Amygdala (tissue), 56 donors: Measurements from ENCODE around the gene HLA-B.
"Not testable (repeated sequence)": the region's sequence is repeated elsewhere in the genome, so short reads cannot be mapped to it uniquely, and the experiment has no call there.

Source experiments
- DNase-seq, 56 donors: peaks; one replicate each; lab custom pipeline; 2025; lab: John Stamatoyannopoulos, UW

HLA-B gene

DNA sequence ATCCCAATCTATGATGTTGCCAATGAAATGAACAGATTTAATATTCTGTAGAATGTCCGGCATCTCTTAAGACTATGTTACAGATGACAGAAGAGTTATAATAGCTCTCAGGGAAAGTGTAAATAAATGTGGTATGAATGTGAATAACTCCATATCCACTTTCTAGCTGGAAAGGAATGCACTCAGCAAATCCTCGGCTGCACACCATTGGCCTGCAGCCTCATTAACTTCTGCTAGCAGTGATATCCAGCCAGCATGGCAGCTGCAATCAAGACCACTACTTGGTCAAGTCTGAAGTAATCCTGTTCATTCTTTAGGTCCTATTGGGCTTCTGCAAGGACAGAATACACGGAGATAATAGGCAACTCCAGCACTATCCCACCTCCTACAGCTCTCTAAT, 29.1 kb upstream of the HLA-B start:
- no peak for DNase-seq

DNA sequence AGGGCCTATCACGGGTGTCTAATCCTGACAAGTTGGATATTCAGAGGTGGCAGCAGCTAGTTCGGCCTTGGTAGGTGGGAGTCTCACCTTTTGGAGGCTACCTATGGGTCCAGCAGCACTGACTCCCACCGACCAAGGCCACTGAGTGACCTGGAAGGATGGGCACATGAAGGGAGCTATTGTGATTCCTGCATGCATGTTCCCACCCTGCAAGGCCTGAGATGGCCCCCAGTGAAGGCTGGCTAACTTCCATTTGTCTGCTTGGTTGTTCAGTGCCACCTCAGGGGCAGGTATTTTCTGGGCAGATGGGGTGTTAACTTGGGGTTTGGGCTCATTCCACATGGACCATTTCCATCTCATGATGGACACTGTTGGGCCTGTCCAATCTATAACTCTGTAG, 28.1 kb upstream of the HLA-B start:
- DNase-seq = no peak

- DNase-seq = no peak
Measured at GRCh38 chr6:31383149-31383548, 26.2 kb upstream of the HLA-B start.

DNA sequence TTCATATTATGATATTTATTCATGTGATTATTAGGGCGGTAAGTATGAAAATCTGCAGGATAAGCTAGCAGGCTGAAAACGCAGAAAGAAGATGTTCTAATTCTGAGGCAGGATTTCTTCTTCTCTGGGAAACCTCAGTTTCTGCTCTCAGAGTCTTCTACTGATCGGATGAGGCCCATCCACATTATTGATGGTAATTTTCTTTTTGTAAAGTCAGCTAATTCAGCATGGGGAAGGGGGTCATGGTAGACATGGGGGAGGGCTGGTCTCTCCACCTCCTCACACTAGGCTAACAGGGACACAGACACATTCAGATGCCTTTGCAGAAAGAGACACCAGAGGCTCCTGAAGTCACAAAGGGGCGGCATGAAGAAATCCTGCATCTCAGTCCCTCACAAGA, 24.7 kb upstream of the HLA-B start:
- DNase-seq = no peak

DNA sequence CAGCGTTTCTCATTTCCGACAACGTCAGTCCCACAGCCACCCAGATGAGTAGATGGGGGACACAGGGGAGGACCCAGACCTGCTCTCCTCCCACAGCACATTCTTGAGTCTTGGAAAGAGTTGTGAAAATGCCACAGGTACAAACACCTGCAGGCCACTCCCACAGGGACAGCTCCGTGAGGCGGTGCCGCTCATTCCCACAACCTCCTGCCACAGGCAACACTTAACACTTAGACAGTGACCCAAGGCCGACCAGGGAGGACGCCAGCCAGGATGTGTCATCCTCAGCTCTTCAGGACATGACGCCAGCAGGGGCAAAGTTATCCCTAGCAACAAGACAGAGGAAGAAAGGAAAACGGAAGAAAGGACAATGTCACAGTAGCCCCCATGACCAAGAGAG, 22.9 kb upstream of the HLA-B start:
- DNase-seq = no peak

DNA sequence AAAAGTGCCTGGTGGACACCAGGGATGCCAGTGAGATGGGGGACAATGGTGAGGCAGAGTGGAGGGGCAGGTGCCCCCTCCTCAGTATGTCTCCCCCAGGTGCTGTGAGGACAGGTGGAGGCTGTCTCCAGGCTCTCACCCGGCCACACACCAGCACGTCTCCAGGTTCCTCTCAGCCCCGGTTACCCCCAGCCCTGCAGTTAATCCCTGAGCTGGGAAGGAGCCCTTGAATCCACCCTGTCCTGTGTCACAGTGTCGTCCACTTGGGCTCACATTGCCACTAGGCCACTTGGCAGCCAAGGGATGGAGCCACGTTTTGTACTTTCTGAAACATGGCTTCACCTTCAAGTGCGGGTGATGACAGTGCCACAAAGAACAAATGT, 21.7 kb upstream of the HLA-B start:
- no peak for DNase-seq

DNA sequence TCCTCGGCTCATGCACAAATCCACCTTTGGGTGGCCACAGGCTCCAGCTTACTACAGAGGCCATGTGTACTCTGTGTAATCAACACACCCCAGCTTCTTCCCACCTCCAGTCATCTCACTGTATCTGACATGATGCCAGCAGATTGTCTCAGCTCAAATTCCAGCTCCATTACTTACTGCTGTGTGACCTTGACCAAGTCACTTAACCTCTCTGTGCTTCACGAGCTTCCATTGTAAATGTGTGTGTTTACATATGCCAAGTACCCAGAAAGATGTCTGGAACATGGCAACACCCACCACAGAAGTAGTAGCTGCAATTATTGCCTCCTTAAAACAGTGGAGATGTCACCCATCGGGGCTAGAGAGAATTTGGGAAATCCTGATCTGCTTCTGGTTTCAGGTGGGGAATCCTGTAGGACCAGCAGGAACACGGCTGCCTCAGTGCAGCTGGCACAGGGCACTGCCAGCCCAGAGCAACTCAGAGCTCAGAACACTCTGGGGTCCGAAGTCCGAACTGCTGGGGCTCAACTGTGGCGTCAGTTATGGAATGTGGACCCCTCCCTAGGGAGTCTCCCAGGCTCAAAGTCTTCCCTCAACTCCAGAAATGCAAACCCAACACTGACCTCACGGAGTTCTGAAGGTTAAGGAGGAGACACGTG, 21.2 kb upstream of the HLA-B start:
- DNase-seq = no peak

- DNase-seq = no peak
Measured at GRCh38 chr6:31377029-31377428, 20.1 kb upstream of the HLA-B start.

DNA sequence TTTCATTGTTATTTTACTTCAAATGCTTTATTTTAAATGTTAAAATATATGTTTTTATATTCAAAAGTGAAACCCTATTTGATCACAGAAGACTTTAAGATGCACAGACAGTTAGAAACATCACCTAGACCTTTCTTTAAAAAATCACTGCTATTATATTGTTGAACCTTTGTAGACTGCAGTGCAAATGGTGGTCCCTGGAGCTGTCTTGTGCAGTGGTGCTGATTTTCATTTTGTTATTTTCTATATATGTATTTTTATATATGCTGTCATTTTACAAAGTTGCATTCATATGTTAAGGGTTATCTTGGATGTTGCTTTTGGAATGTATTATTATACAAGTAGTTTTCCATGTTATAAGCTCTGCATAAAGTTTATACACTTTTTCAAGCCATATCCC, 18.7 kb upstream of the HLA-B start:
- no peak for DNase-seq

- not testable (repeated sequence) for DNase-seq
Measured at GRCh38 chr6:31374118-31374517, 17.1 kb upstream of the HLA-B start.

- DNase-seq = no peak
Measured at GRCh38 chr6:31368461-31368860, 11.5 kb upstream of the HLA-B start.

- DNase-seq = peak in 55 of 56 donors; percentile 11 to 91 (median 69)
Measured at GRCh38 chr6:31366693-31367470, 9.9 kb upstream of the HLA-B start.

GRCh38 chr6:31365864-31366263, 8.9 kb upstream of the HLA-B start:
- no peak for DNase-seq

GRCh38 chr6:31363811-31364210, 6.8 kb upstream of the HLA-B start:
- DNase-seq = no peak

DNA sequence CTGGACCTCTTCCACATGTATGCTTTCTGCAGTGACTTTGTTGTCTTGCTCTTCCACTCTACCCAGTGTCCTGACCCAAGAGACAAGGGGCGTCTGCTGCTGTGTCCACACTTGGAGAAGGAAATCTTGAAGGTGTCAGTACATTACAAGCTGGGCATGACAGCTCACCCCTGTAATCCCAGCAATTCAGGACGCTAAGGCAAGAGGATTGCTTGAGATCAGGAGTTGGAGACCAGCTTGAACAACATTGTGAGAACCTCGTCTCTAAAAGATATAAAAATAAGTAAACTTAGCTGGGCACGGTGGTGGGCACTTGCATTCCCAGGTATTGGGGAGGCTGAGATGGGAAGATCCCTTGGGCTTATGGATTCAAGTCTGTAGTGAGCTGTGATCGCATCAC, 5.8 kb upstream of the HLA-B start:
- no peak for DNase-seq

GRCh38 chr6:31359581-31359980, 2.6 kb upstream of the HLA-B start:
- no peak for DNase-seq

GRCh38 chr6:31358302-31358701, 1.3 kb upstream of the HLA-B start:
- no peak for DNase-seq

- DNase-seq = no peak
Measured at GRCh38 chr6:31357886-31358285, 907 bp upstream of the HLA-B start.

DNA sequence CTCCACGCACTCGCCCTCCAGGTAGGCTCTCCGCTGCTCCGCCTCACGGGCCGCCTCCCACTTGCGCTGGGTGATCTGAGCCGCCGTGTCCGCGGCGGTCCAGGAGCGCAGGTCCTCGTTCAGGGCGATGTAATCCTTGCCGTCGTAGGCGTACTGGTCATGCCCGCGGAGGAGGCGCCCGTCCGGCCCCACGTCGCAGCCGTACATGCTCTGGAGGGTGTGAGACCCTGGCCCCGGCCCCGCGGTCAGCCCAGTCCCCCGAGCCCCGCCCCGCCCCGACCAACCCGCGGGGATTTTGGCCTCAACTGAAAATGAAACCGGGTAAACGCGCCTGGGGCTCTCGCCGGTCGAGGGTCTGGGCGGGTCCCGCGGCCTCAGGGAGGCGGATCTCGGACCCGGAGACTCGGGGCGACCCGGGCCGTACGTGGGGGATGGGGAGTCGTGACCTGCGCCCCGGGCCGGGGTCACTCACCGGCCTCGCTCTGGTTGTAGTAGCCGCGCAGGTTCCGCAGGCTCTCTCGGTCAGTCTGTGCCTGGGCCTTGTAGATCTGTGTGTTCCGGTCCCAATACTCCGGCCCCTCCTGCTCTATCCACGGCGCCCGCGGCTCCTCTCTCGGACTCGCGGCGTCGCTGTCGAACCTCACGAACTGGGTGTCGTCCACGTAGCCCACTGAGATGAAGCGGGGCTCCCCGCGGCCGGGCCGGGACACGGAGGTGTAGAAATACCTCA, 598 bp downstream of the HLA-B start:
- peak in 4 of 56 donors; percentile 1 to 41 (median 14) for DNase-seq

- DNase-seq = no peak
Measured at GRCh38 chr6:31355583-31355948, 1.4 kb downstream of the HLA-B start.

DNA sequence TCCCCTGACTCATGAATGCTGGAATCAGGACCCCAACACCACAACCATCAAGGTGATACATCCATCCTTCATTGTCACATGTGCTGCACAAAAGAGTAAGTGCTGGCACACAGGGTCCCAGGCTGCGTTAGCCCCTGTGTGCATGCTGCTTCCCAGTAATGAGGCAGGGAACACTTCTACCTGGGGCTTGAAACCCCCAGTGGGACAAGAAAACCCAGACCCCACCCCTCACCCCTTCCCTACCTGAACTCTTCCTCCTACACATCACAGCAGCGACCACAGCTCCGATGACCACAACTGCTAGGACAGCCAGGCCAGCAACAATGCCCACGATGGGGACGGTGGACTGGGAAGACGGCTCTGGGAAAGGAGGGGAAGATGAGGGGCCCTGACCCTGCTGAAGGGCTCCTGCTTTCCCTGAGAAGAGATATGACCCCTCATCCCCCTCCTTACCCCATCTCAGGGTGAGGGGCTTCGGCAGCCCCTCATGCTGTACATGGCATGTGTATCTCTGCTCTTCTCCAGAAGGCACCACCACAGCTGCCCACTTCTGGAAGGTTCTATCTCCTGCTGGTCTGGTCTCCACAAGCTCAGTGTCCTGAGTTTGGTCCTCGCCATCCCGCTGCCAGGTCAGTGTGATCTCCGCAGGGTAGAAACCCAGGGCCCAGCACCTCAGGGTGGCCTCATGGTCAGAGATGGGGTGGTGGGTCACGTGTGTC, 2.0 kb downstream of the HLA-B start:
- DNase-seq = no peak
